ENCODE results near the gene AFF2.

AFF2 gene

DNA sequence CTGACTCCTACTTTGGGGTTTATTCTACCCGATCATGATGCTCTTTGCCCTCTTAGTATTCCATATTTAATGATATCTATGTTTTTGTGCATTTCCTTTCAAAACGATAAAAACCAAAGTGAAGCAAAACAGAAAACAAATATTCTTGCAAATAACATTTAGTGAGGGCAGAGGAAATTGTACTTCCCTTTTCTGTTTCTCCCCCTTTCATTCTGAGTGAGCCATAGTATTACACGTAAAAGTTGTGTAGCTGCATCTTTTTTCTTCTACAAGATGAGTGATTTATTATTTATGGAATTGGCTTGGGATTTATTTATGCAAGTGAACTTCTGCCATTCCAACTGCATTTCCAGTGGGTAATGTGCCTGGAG lies 109.9 kb downstream of the AFF2 start:
- no peaks in the 10 kb centered on the region for H3K79me1 ChIP-seq (ENCODE audit: low read depth, low read length)

DNA sequence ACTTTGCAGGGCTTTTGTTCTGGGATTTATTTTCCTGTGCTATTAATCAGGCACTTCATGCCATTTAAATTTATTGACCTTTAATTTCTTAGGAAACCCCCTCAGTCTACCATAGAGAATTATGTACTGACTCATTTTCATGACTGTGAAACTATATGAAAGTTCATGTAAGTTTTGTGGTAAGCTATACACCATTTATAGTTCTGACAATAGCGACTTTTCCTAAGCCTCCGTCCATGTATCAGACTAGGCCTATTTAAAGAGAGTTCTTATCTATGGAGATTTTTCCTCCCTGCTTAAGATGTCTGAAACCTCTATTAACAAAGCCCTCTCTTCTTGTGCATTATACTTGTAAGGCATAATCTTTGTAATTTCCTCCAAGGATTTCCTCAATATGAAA lies 111.6 kb downstream of the AFF2 start:
- H2BK15ac ChIP-seq (ENCODE audit: low read length), result no peak overlapping the region
- no peaks in the 10 kb centered on the region for H3K79me1 ChIP-seq (ENCODE audit: low read depth, low read length)
- H3K4me2 ChIP-seq (ENCODE audit: insufficient read depth, low read length, poor library complexity, severe bottlenecking), result no peak overlapping the region
- H2AFZ ChIP-seq (ENCODE audit: low read length), result no peak overlapping the region
- H3K9ac ChIP-seq (ENCODE audit: low read depth, low read length, poor library complexity), result no peak overlapping the region
- H2BK120ac ChIP-seq (ENCODE audit: low read depth, low read length), result no peak overlapping the region
- no peak overlapping the region for H3K4me3 ChIP-seq (ENCODE audit: low read length in 2 of 2)
- H3K4ac ChIP-seq (ENCODE audit: low read length), result no peak overlapping the region
- H3K9me3 ChIP-seq (replicated peaks in 1 of 2; ENCODE audit: control insufficient read depth in 2 of 2, insufficient read depth in 1 of 2, low read depth in 1 of 2, low read length in 2 of 2), result no peaks in the 10 kb centered on the region
- no peak for DNase-seq (ENCODE audit: low spot score)
- H3K18ac ChIP-seq (ENCODE audit: low read length), result no peak overlapping the region
- H2BK12ac ChIP-seq (ENCODE audit: low read length), result no peak overlapping the region
- no CpG with 5 or more reads among the region's 2 CpGs for WGBS, 2 donors (ENCODE audit: extremely low coverage in 2 of 2, insufficient read length in 2 of 2, insufficient replicate concordance in 1 of 2)
- no peak overlapping the region for H4K8ac ChIP-seq (ENCODE audit: low read depth, low read length)
- no peaks in the 10 kb centered on the region for H3K36me3 ChIP-seq (replicated peaks in 1 of 2; ENCODE audit: control insufficient read depth in 2 of 2, insufficient read depth in 2 of 2, low read length in 2 of 2)
- H3K27ac ChIP-seq (replicated peaks; ENCODE audit: low read length), result no peak overlapping the region
- H3K14ac ChIP-seq (ENCODE audit: low read length), result no peak overlapping the region
- H4K91ac ChIP-seq (ENCODE audit: low read depth, low read length, poor library complexity), result no peak overlapping the region
- H3K4me1 ChIP-seq (ENCODE audit: control insufficient read depth in 2 of 2, insufficient read depth in 1 of 2, low read depth in 1 of 2, low read length in 2 of 2), result peaks cover 0 to 2% of the 10 kb centered on the region in 2 donors
- H3K23ac ChIP-seq (ENCODE audit: low read depth, low read length, poor library complexity), result no peak overlapping the region
- H2AK5ac ChIP-seq (ENCODE audit: low read depth, low read length), result no peak overlapping the region
- H3K27me3 ChIP-seq (ENCODE audit: control insufficient read depth in 3 of 3, insufficient read depth in 3 of 3, low read depth in 1 of 3, low read length in 3 of 3), result no peaks in the 10 kb centered on the region
- H2BK5ac ChIP-seq (ENCODE audit: low read length), result no peak overlapping the region

More for the DNA sequence above, 109.9 kb downstream of the AFF2 start:
- Histone ChIP-seq H3K14ac (ENCODE audit: low read length) (no peak overlapping the region), H3K4ac (ENCODE audit: low read length) (no peak overlapping the region), H2BK5ac (ENCODE audit: low read length) (no peak overlapping the region), H3K9ac (ENCODE audit: low read depth, low read length, poor library complexity) (no peak overlapping the region), H3K4me2 (ENCODE audit: insufficient read depth, low read length, poor library complexity, severe bottlenecking) (no peak overlapping the region), H3K4me1 (ENCODE audit: control insufficient read depth in 2 of 2, insufficient read depth in 1 of 2, low read depth in 1 of 2, low read length in 2 of 2) (peaks cover 0 to 2% of the 10 kb centered on the region in 2 donors), H2BK15ac (ENCODE audit: low read length) (no peak overlapping the region), H3K23ac (ENCODE audit: low read depth, low read length, poor library complexity) (no peak overlapping the region), H2BK12ac (ENCODE audit: low read length) (no peak overlapping the region), H2AFZ (ENCODE audit: low read length) (no peak overlapping the region), H3K9me3 (replicated peaks in 1 of 2; ENCODE audit: control insufficient read depth in 2 of 2, insufficient read depth in 1 of 2, low read depth in 1 of 2, low read length in 2 of 2) (no peaks in the 10 kb centered on the region), H2BK120ac (ENCODE audit: low read depth, low read length) (no peak overlapping the region), H4K8ac (ENCODE audit: low read depth, low read length) (no peak overlapping the region), H3K27ac (replicated peaks; ENCODE audit: low read length) (no peak overlapping the region), H3K27me3 (ENCODE audit: control insufficient read depth in 3 of 3, insufficient read depth in 3 of 3, low read depth in 1 of 3, low read length in 3 of 3) (no peaks in the 10 kb centered on the region), H3K4me3 (ENCODE audit: low read length in 2 of 2) (no peak overlapping the region), H4K91ac (ENCODE audit: low read depth, low read length, poor library complexity) (no peak overlapping the region), H3K36me3 (replicated peaks in 1 of 2; ENCODE audit: control insufficient read depth in 2 of 2, insufficient read depth in 2 of 2, low read length in 2 of 2) (no peaks in the 10 kb centered on the region), H3K18ac (ENCODE audit: low read length) (no peak overlapping the region), H2AK5ac (ENCODE audit: low read depth, low read length) (no peak overlapping the region)
- WGBS, 2 donors (ENCODE audit: extremely low coverage in 2 of 2, insufficient read length in 2 of 2, insufficient replicate concordance in 1 of 2), result no CpG with 5 or more reads among the region's 3 CpGs
- DNase-seq (ENCODE audit: low spot score), result no peak

DNA sequence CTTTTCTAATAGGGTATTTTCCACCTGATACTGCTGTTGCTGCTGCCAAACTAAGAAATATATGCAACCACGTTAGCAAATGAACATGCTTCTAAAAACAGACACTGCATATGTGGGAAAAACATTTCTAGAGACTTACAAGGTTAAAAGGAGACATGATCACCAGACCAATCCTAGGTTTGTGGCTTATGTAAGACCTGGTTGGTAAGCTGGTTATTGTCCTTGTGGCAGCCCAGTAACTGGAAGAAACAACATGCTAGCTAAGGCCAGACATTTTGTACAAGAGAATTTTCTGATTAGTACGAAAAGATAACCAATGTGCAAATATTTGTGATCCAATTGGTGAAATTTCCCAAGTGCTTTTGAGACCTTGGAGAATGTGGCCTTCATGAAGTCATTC lies 112.0 kb downstream of the AFF2 start:
- H3K9ac ChIP-seq (ENCODE audit: low read depth, low read length, poor library complexity), result no peak overlapping the region
- H3K79me1 ChIP-seq (ENCODE audit: low read depth, low read length), result no peaks in the 10 kb centered on the region
- H4K91ac ChIP-seq (ENCODE audit: low read depth, low read length, poor library complexity), result no peak overlapping the region
- no CpG with 5 or more reads among the region's 2 CpGs for WGBS, 2 donors (ENCODE audit: extremely low coverage in 2 of 2, insufficient read length in 2 of 2, insufficient replicate concordance in 1 of 2)
- peaks cover 0 to 2% of the 10 kb centered on the region in 2 donors for H3K4me1 ChIP-seq (ENCODE audit: control insufficient read depth in 2 of 2, insufficient read depth in 1 of 2, low read depth in 1 of 2, low read length in 2 of 2)
- no peak overlapping the region for H3K4me3 ChIP-seq (ENCODE audit: low read length in 2 of 2)
- H2BK120ac ChIP-seq (ENCODE audit: low read depth, low read length), result no peak overlapping the region
- H3K4me2 ChIP-seq (ENCODE audit: insufficient read depth, low read length, poor library complexity, severe bottlenecking), result no peak overlapping the region
- no peak overlapping the region for H3K27ac ChIP-seq (replicated peaks; ENCODE audit: low read length)
- H2AK5ac ChIP-seq (ENCODE audit: low read depth, low read length), result no peak overlapping the region
- no peak overlapping the region for H3K23ac ChIP-seq (ENCODE audit: low read depth, low read length, poor library complexity)
- H2AFZ ChIP-seq (ENCODE audit: low read length), result no peak overlapping the region
- H3K14ac ChIP-seq (ENCODE audit: low read length), result no peak overlapping the region
- H3K27me3 ChIP-seq (ENCODE audit: control insufficient read depth in 3 of 3, insufficient read depth in 3 of 3, low read depth in 1 of 3, low read length in 3 of 3), result no peaks in the 10 kb centered on the region
- H2BK15ac ChIP-seq (ENCODE audit: low read length), result no peak overlapping the region
- H3K4ac ChIP-seq (ENCODE audit: low read length), result no peak overlapping the region
- no peak overlapping the region for H2BK12ac ChIP-seq (ENCODE audit: low read length)
- H2BK5ac ChIP-seq (ENCODE audit: low read length), result no peak overlapping the region
- H3K9me3 ChIP-seq (replicated peaks in 1 of 2; ENCODE audit: control insufficient read depth in 2 of 2, insufficient read depth in 1 of 2, low read depth in 1 of 2, low read length in 2 of 2), result no peaks in the 10 kb centered on the region
- no peak overlapping the region for H4K8ac ChIP-seq (ENCODE audit: low read depth, low read length)
- no peak for DNase-seq (ENCODE audit: low spot score)
- H3K36me3 ChIP-seq (replicated peaks in 1 of 2; ENCODE audit: control insufficient read depth in 2 of 2, insufficient read depth in 2 of 2, low read length in 2 of 2), result no peaks in the 10 kb centered on the region
- H3K18ac ChIP-seq (ENCODE audit: low read length), result no peak overlapping the region

DNA sequence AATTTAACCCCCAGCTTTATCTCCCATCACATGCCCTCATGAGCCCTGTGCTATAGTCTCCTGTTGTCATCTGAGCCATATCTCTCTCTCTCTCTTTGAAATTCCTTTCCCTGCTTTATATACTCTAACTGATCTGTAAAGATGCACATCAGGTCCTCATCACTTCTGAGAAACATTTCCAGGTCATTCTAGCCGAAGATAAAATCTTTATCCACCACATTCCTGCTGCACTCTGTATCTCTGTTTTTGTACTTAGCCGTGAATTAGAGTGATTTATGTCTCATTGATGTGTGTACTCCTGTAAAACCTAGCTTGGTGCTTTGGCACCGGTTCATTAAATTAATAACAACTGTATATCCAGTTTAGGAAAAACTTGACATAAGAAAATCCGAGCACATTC lies 113.2 kb downstream of the AFF2 start:
- Histone ChIP-seq H3K79me1 (ENCODE audit: low read depth, low read length) (no peaks in the 10 kb centered on the region), H2AK5ac (ENCODE audit: low read depth, low read length) (no peak overlapping the region), H3K4me2 (ENCODE audit: insufficient read depth, low read length, poor library complexity, severe bottlenecking) (no peak overlapping the region), H3K4me1 (ENCODE audit: control insufficient read depth in 2 of 2, insufficient read depth in 1 of 2, low read depth in 1 of 2, low read length in 2 of 2) (peaks cover 0 to 2% of the 10 kb centered on the region in 2 donors), H4K91ac (ENCODE audit: low read depth, low read length, poor library complexity) (no peak overlapping the region), H3K14ac (ENCODE audit: low read length) (no peak overlapping the region), H3K4me3 (ENCODE audit: low read length in 2 of 2) (no peak overlapping the region), H3K27ac (replicated peaks; ENCODE audit: low read length) (no peak overlapping the region), H3K18ac (ENCODE audit: low read length) (no peak overlapping the region), H3K9ac (ENCODE audit: low read depth, low read length, poor library complexity) (no peak overlapping the region), H2AFZ (ENCODE audit: low read length) (no peak overlapping the region), H3K36me3 (replicated peaks in 1 of 2; ENCODE audit: control insufficient read depth in 2 of 2, insufficient read depth in 2 of 2, low read length in 2 of 2) (no peaks in the 10 kb centered on the region), H2BK120ac (ENCODE audit: low read depth, low read length) (no peak overlapping the region), H2BK15ac (ENCODE audit: low read length) (no peak overlapping the region), H3K27me3 (ENCODE audit: control insufficient read depth in 3 of 3, insufficient read depth in 3 of 3, low read depth in 1 of 3, low read length in 3 of 3) (no peaks in the 10 kb centered on the region), H2BK5ac (ENCODE audit: low read length) (no peak overlapping the region), H4K8ac (ENCODE audit: low read depth, low read length) (no peak overlapping the region), H3K9me3 (replicated peaks in 1 of 2; ENCODE audit: control insufficient read depth in 2 of 2, insufficient read depth in 1 of 2, low read depth in 1 of 2, low read length in 2 of 2) (no peaks in the 10 kb centered on the region), H3K4ac (ENCODE audit: low read length) (no peak overlapping the region), H2BK12ac (ENCODE audit: low read length) (no peak overlapping the region), H3K23ac (ENCODE audit: low read depth, low read length, poor library complexity) (no peak overlapping the region)
- no peak for DNase-seq (ENCODE audit: low spot score)
- no CpG with 5 or more reads among the region's 4 CpGs for WGBS, 2 donors (ENCODE audit: extremely low coverage in 2 of 2, insufficient read length in 2 of 2, insufficient replicate concordance in 1 of 2)

Data from neuronal stem cell (in vitro differentiated cells).